GM08714 (cell line): ENCODE data around the gene SV2C.
"Not testable (repeated sequence)": the region's sequence is repeated elsewhere in the genome, so short reads cannot be mapped to it uniquely, and the experiment has no call there.

Experiments used
- H3K4me3 ChIP-seq: fragments of 200-500 bp; sonication (Bioruptor generic); 2 replicates; pipeline ENCODE4 v1.5.1; 2014; ENCODE audit warnings: mild to moderate bottlenecking, low read length, inconsistent platforms
- ZNF274 ChIP-seq: IDR thresholded peaks from 2 replicates; pipeline ENCODE4 v1.6.1; 2012; ENCODE audit warnings: mild to moderate bottlenecking, low read depth, low read length

Gene SV2C

GRCh38 chr5:76290321-76290757, 207.2 kb downstream of the SV2C start:
- H3K4me3 ChIP-seq: no peak overlapping the region
- TF ChIP-seq ZNF274: no peak

GRCh38 chr5:76291305-76292077, 208.3 kb downstream of the SV2C start:
- no peak for TF ChIP-seq ZNF274
- no peak overlapping the region for H3K4me3 ChIP-seq

DNA sequence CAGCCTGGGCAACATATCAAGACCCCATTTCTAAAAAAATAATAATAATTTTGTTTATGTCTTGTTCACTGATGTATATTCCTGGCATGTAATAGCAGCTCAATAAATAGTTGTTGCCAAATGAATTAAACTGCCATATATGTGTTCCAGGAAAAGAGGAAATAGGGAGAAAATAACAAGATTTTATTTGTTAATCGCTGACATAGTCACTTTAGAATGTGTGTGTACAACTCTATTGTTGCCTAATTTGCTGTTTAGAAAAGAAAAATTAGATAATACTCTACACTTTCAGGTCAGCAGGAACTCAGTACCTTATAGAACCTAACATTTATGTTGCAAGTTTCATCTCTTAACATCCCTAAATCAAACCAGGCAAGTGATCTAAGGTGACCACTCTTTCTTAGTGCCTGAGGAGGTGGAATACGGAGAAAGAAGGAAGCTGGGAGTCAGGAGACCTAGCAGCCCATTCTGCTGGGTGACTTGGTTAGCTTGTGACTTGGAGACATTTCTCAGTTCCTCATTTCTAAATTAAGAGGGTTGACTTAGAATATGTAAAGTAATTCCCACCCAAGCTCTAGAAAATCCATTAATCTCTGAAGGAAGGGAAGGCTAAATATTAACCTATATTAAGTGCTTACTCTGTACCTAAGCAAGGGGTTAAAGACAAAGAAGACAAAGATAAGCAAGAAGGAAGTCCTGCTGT, 209.6 kb downstream of the SV2C start:
- H3K4me3 ChIP-seq: no peak overlapping the region
- no peak for TF ChIP-seq ZNF274

GRCh38 chr5:76294573-76294972, 211.4 kb downstream of the SV2C start:
- TF ChIP-seq ZNF274: no peak
- H3K4me3 ChIP-seq: no peak overlapping the region

DNA sequence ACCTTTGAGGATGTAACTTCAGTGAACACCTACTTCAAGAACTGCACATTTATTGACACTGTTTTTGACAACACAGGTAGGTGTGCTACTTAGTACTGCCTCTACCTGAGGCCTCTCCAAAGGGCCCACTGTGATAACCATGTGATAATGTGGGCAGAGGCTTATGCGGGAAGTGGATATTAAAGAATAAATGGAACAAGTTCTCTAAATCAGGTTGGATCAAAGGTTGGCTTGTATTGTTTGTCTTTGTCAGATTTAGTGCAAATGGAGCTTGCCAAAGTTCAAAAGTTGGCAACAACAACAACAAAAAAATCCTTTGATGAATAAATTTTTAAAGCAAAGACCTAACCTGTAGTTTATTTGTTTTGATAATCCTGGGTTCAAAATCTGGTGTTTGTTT, 215.7 kb downstream of the SV2C start:
- TF ChIP-seq ZNF274: no peak
- H3K4me3 ChIP-seq: no peak overlapping the region

GRCh38 chr5:76299592-76299991, 216.4 kb downstream of the SV2C start:
- H3K4me3 ChIP-seq: no peak overlapping the region; the same call in 1 of the 2 replicates
- TF ChIP-seq ZNF274: no peak

DNA sequence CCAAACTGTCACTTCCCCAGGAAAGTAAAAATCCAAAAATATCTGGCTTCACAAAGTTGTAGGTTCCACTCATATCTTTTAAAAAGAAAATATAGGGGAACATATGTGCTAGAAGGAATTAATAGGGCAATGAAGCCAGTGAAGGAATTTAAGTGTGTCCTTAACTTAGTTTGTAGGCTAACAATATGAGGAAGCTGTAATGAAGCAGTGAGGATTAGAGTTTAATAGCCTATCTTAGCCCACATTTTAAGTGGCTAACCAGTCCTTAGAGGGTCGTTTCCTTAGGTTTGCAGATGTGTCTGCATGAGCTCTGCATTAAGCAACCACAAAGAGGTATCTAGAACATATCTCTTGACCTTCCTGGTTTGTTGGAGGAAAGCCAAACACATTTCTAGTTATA, 218.7 kb downstream of the SV2C start:
- not testable (repeated sequence) for H3K4me3 ChIP-seq

- not testable (repeated sequence) for H3K4me3 ChIP-seq
These were observed 219.5 kb downstream of the SV2C start for GRCh38 chr5:76302661-76303060.

GRCh38 chr5:76303921-76304320, 220.7 kb downstream of the SV2C start:
- no peak overlapping the region for H3K4me3 ChIP-seq
- TF ChIP-seq ZNF274: no peak

- no peak for TF ChIP-seq ZNF274
These were observed 222.1 kb downstream of the SV2C start for GRCh38 chr5:76305269-76305668.

GRCh38 chr5:76305775-76306174, 222.6 kb downstream of the SV2C start:
- H3K4me3 ChIP-seq: no peak overlapping the region
- no peak for TF ChIP-seq ZNF274

More at GRCh38 chr5:76305269-76305668, 222.1 kb downstream of the SV2C start:
- H3K4me3 ChIP-seq: no peak overlapping the region

GRCh38 chr5:76310208-76310607, 227.0 kb downstream of the SV2C start:
- TF ChIP-seq ZNF274: no peak
- H3K4me3 ChIP-seq: no peak overlapping the region

- no peak for TF ChIP-seq ZNF274
These were observed 229.6 kb downstream of the SV2C start for GRCh38 chr5:76312783-76313182.

GRCh38 chr5:76314643-76315042, 231.5 kb downstream of the SV2C start:
- no peak for TF ChIP-seq ZNF274
- H3K4me3 ChIP-seq: no peak overlapping the region

More at GRCh38 chr5:76312783-76313182, 229.6 kb downstream of the SV2C start:
- no peak overlapping the region for H3K4me3 ChIP-seq

GRCh38 chr5:76319673-76320072, 236.5 kb downstream of the SV2C start:
- H3K4me3 ChIP-seq: no peak overlapping the region
- TF ChIP-seq ZNF274: no peak

GRCh38 chr5:76323494-76323893, 240.3 kb downstream of the SV2C start:
- not testable (repeated sequence) for H3K4me3 ChIP-seq
